ENCODE results near the gene KIRREL3. TPM values are rescaled to one million over a fixed set of nuclear protein-coding genes. Genes with fewer than 3 reads are reported as not detected.

KIRREL3 gene
- total and polyA plus RNA-seq, 2 experiments from 2014 or later, result 16.1 to 35.6 TPM

- no peak for DNase-seq
- H3K4me2 ChIP-seq (ENCODE audit: unreplicated experiment), result no peak overlapping the region
- WGBS, 2 experiments (ENCODE audit: low coverage in 1 of 2, low lambda C conversion rate in 2 of 2, missing lambda C conversion rate in 2 of 2), result 79 to 80% methylated on average over 22 to 23 of the region's 23 CpGs
- no peak overlapping the region for H3K4me3 ChIP-seq
- H3K36me3 ChIP-seq (ENCODE audit: low read depth), result no peaks in the 10 kb centered on the region
- H3K9me2 ChIP-seq (ENCODE audit: insufficient read depth), result no peaks in the 10 kb centered on the region
- H3K9me3 ChIP-seq (ENCODE audit: low read depth), result no peaks in the 10 kb centered on the region
- H3F3A ChIP-seq (ENCODE audit: insufficient read depth), result no peaks in the 10 kb centered on the region
- in situ Hi-C loops (cut with MboI), result no loop called here
- H2AFZ ChIP-seq, result no peak overlapping the region
- H3K27me3 ChIP-seq (replicated peaks; ENCODE audit: insufficient read depth), result no peaks in the 10 kb centered on the region
- no peaks in the 10 kb centered on the region for H3K79me2 ChIP-seq (ENCODE audit: insufficient read depth)
- no peak overlapping the region for H3K9ac ChIP-seq
- H3K4me1 ChIP-seq (ENCODE audit: insufficient read depth), result peaks cover 20% of the 10 kb centered on the region
- no peaks in the 10 kb centered on the region for H4K20me1 ChIP-seq (ENCODE audit: insufficient read depth)
- TF ChIP-seq EZH2 (IDR thresholded peaks at IDR 0.05; ENCODE audit: insufficient read depth, poor library complexity, severe bottlenecking) (no peak), EZH2phosphoT487 (IDR thresholded peaks at IDR 0.05; ENCODE audit: insufficient read depth, low read depth) (no peak)
- H3K27ac ChIP-seq, result no peak overlapping the region
Observed at GRCh38 chr11:126488591-126489370, 511.8 kb downstream of the KIRREL3 start.

- TF ChIP-seq EZH2phosphoT487 (IDR thresholded peaks at IDR 0.05; ENCODE audit: insufficient read depth, low read depth) (no peak), EZH2 (IDR thresholded peaks at IDR 0.05; ENCODE audit: insufficient read depth, poor library complexity, severe bottlenecking) (no peak)
- H3K27me3 ChIP-seq (replicated peaks; ENCODE audit: insufficient read depth), result no peaks in the 10 kb centered on the region
- no peak overlapping the region for H3K9ac ChIP-seq
- DNase-seq, result no peak
- no peaks in the 10 kb centered on the region for H3K9me3 ChIP-seq (ENCODE audit: low read depth)
- H3K36me3 ChIP-seq (ENCODE audit: low read depth), result no peaks in the 10 kb centered on the region
- H3F3A ChIP-seq (ENCODE audit: insufficient read depth), result no peaks in the 10 kb centered on the region
- WGBS, 2 experiments (ENCODE audit: low coverage in 1 of 2, low lambda C conversion rate in 2 of 2, missing lambda C conversion rate in 2 of 2), result 91 to 97% methylated on average over 8 of the region's 8 CpGs
- H3K4me1 ChIP-seq (ENCODE audit: insufficient read depth), result peaks cover 21% of the 10 kb centered on the region
- H3K27ac ChIP-seq, result no peak overlapping the region
- H4K20me1 ChIP-seq (ENCODE audit: insufficient read depth), result no peaks in the 10 kb centered on the region
- no peaks in the 10 kb centered on the region for H3K9me2 ChIP-seq (ENCODE audit: insufficient read depth)
- no peaks in the 10 kb centered on the region for H3K79me2 ChIP-seq (ENCODE audit: insufficient read depth)
- H2AFZ ChIP-seq, result no peak overlapping the region
- no peak overlapping the region for H3K4me2 ChIP-seq (ENCODE audit: unreplicated experiment)
- in situ Hi-C loops (cut with MboI), result no loop called here
- H3K4me3 ChIP-seq, result no peak overlapping the region
Observed at GRCh38 chr11:126487711-126488110, 512.9 kb downstream of the KIRREL3 start.

GRCh38 chr11:126485986-126486635 is 514.5 kb downstream of the KIRREL3 start:
- Histone ChIP-seq H3K4me1 (ENCODE audit: insufficient read depth) (peaks cover 21% of the 10 kb centered on the region), H3K27ac (no peak overlapping the region), H3K27me3 (replicated peaks; ENCODE audit: insufficient read depth) (no peaks in the 10 kb centered on the region), H3K4me3 (no peak overlapping the region), H2AFZ (no peak overlapping the region), H3K4me2 (ENCODE audit: unreplicated experiment) (no peak overlapping the region), H3F3A (ENCODE audit: insufficient read depth) (no peaks in the 10 kb centered on the region), H3K9ac (no peak overlapping the region), H3K9me2 (ENCODE audit: insufficient read depth) (no peaks in the 10 kb centered on the region), H3K36me3 (ENCODE audit: low read depth) (no peaks in the 10 kb centered on the region), H3K79me2 (ENCODE audit: insufficient read depth) (no peaks in the 10 kb centered on the region), H3K9me3 (ENCODE audit: low read depth) (no peaks in the 10 kb centered on the region), H4K20me1 (ENCODE audit: insufficient read depth) (no peaks in the 10 kb centered on the region)
- TF ChIP-seq EZH2phosphoT487 (IDR thresholded peaks at IDR 0.05; ENCODE audit: insufficient read depth, low read depth) (no peak), EZH2 (IDR thresholded peaks at IDR 0.05; ENCODE audit: insufficient read depth, poor library complexity, severe bottlenecking) (no peak)
- in situ Hi-C loops (cut with MboI), result no loop called here
- WGBS, 2 experiments (ENCODE audit: low coverage in 1 of 2, low lambda C conversion rate in 2 of 2, missing lambda C conversion rate in 2 of 2), result 90 to 91% methylated on average over 12 of the region's 12 CpGs
- DNase-seq, result no peak

- in situ Hi-C loops (cut with MboI), result no loop called here
- Histone ChIP-seq H3K9ac (peak overlapping the region; percentile 29), H3K79me2 (ENCODE audit: insufficient read depth) (no peaks in the 10 kb centered on the region), H3K27me3 (replicated peaks; ENCODE audit: insufficient read depth) (no peaks in the 10 kb centered on the region), H3K36me3 (ENCODE audit: low read depth) (no peaks in the 10 kb centered on the region), H4K20me1 (ENCODE audit: insufficient read depth) (no peaks in the 10 kb centered on the region), H2AFZ (no peak overlapping the region), H3K4me1 (ENCODE audit: insufficient read depth) (peaks cover 25% of the 10 kb centered on the region), H3K27ac (no peak overlapping the region), H3K4me2 (ENCODE audit: unreplicated experiment) (no peak overlapping the region), H3K9me3 (ENCODE audit: low read depth) (no peaks in the 10 kb centered on the region), H3F3A (ENCODE audit: insufficient read depth) (no peaks in the 10 kb centered on the region), H3K4me3 (no peak overlapping the region), H3K9me2 (ENCODE audit: insufficient read depth) (no peaks in the 10 kb centered on the region)
- WGBS, 2 experiments (ENCODE audit: low coverage in 1 of 2, low lambda C conversion rate in 2 of 2, missing lambda C conversion rate in 2 of 2), result 52 to 62% methylated on average over 9 to 10 of the region's 10 CpGs
- peak; percentile 78 for DNase-seq
- TF ChIP-seq EZH2 (IDR thresholded peaks at IDR 0.05; ENCODE audit: insufficient read depth, poor library complexity, severe bottlenecking), result no peak
- no peak for TF ChIP-seq EZH2phosphoT487 (IDR thresholded peaks at IDR 0.05; ENCODE audit: insufficient read depth, low read depth)
Observed at GRCh38 chr11:126485021-126485792, 515.4 kb downstream of the KIRREL3 start.
